K562 (cell line): Measurements from ENCODE around the gene SLC15A3. TPM values are rescaled to one million over a fixed set of nuclear protein-coding genes. Genes with fewer than 3 reads are reported as not detected.
A peak's percentile ranks its signal among the peaks of the same experiment; 100 is the strongest.

ENCODE experiments used
- DDX20 ChIP-seq: fragments of 450-650 bp; IDR thresholded peaks from 2 replicates; pipeline ENCODE4 v1.6.1; 2016; ENCODE audit warnings: missing genetic modification characterization, low read depth, mild to moderate bottlenecking, missing compliant biosample characterization, moderate library complexity
- EP400 ChIP-seq: fragments of 450-650 bp; IDR thresholded peaks from 2 replicates; pipeline ENCODE4 v1.6.1; 2017; ENCODE audit warnings: antibody characterized with exemption, mild to moderate bottlenecking, moderate library complexity
- HMGN3 ChIP-seq: IDR thresholded peaks from 2 replicates; pipeline ENCODE4 v1.6.1; 2011; ENCODE audit warnings: borderline replicate concordance, low read depth, mild to moderate bottlenecking, mixed read lengths, low read length; ENCODE audit not compliant: insufficient read length; ENCODE audit errors: extremely low read depth
- KAT7 ChIP-seq: sonication (generic); formaldehyde crosslinking; IDR thresholded peaks from 2 replicates; pipeline ENCODE4 v1.8.0; 2022; ENCODE audit warnings: missing genetic modification reagents, mild to moderate bottlenecking, borderline replicate concordance
- NONO ChIP-seq, 2 experiments: fragments of 200-400 bp in 1 of 2; fragments of 450-650 bp in 1 of 2; formaldehyde crosslinking in 1 of 2; IDR thresholded peaks; 2 replicates each; pipeline ENCODE4 v1.6.1; 2017; ENCODE audit warnings: low read depth in 2 of 2, mild to moderate bottlenecking in 2 of 2, moderate library complexity in 2 of 2, low read length in 1 of 2
- PCBP2 ChIP-seq: fragments of 200-400 bp; formaldehyde crosslinking; IDR thresholded peaks from 2 replicates; pipeline ENCODE4 v1.6.1; 2018; ENCODE audit warnings: low read length, low read depth, mild to moderate bottlenecking, moderate library complexity; ENCODE audit not compliant: poor library complexity, severe bottlenecking
- RNF2 ChIP-seq: sonication (generic); IDR thresholded peaks from 2 replicates; pipeline ENCODE4 v1.6.1; 2016
- ZNF431 ChIP-seq: sonication (generic); formaldehyde crosslinking; IDR thresholded peaks from 2 replicates; pipeline ENCODE4 v1.8.0; 2022; ENCODE audit warnings: mild to moderate bottlenecking, missing genetic modification reagents
- ZNF589 ChIP-seq: fragments of 200-800 bp; sonication (Bioruptor generic); IDR thresholded peaks from 2 replicates; pipeline ENCODE4 v1.6.1; 2016; ENCODE audit warnings: low read depth, missing genetic modification characterization, missing compliant biosample characterization
- ZSCAN29 ChIP-seq: fragments of 450-650 bp; IDR thresholded peaks from 2 replicates; pipeline ENCODE4 v1.6.1; 2017
- polyA plus RNA-seq, 8 experiments: library from polyadenylated mRNA; depleted of rRNA in 4 of 8; stranded (reverse) in 5 of 8; unstranded in 3 of 8; fragments of >200 nt; fragmentation: Nextera tagmentation in 2 of 8; fragmentation: Illumina TruSeq in 1 of 8; extraction: Ambion mirVana in 2 of 8; extraction: Trizol in 1 of 8; gene quantifications; 2 replicates each; pipeline versions ENCODE4 v1.2.1 to v1.2.3, GENCODE V29; 2011 to 2014; ENCODE audit warnings: inconsistent platforms in 1 of 8, missing spikeins in 1 of 8
- total RNA-seq, 7 experiments: library from RNA; depleted of rRNA in 6 of 7; stranded (reverse); fragments of >200 nt in 6 of 7; fragmentation: Illumina TruSeq in 2 of 7; extraction: Trizol in 2 of 7; gene quantifications; 2 replicates each; pipeline versions ENCODE4 v1.2.1 to v1.2.3, GENCODE V29; 2011 to 2021; ENCODE audit warnings: low replicate concordance in 1 of 7
- TF ChIP-seq, protein P1 (sequence below), 2 experiments: IDR thresholded peaks; 2 replicates each; pipeline ENCODE4 v1.6.1; 2012; ENCODE audit warnings: improper control_type of control experiment in 2 of 2, low read depth in 2 of 2, low read length in 2 of 2, borderline replicate concordance in 1 of 2
- TF ChIP-seq, protein P2 (sequence below), 2 experiments: IDR thresholded peaks; 2 replicates each; pipeline ENCODE4 v1.6.1; 2011; ENCODE audit warnings: borderline replicate concordance in 1 of 2, control low read depth in 1 of 2, low read depth in 1 of 2, low read length in 1 of 2, mild to moderate bottlenecking in 1 of 2, mixed read lengths in 1 of 2, moderate library complexity in 1 of 2; ENCODE audit not compliant: insufficient read depth in 1 of 2, insufficient read length in 1 of 2, poor library complexity in 1 of 2, severe bottlenecking in 1 of 2; ENCODE audit errors: extremely low read depth in 1 of 2
- TF ChIP-seq, protein P3 (sequence below): fragments of 250-450 bp; sonication (Bioruptor Pico); IDR thresholded peaks from 2 replicates; pipeline ENCODE4 v1.9.0; 2021; ENCODE audit warnings: mild to moderate bottlenecking, inconsistent platforms
- TF ChIP-seq, protein P4 (sequence below): fragments of 450-650 bp; IDR thresholded peaks from 2 replicates; pipeline ENCODE4 v1.6.1; 2016; ENCODE audit warnings: missing biosample characterization, missing genetic modification characterization
- TF ChIP-seq, protein P5 (sequence below): sonication (generic); formaldehyde crosslinking; IDR thresholded peaks from 2 replicates; pipeline ENCODE4 v1.4.0; 2020; ENCODE audit warnings: mild to moderate bottlenecking, missing genetic modification reagents

SLC15A3 gene
- total and polyA plus RNA-seq, 9 of the 15 experiments (the other 6 are each of a cell fraction or from before 2014, with no cell fraction given), result 0.07 to 0.27 TPM; not detected in 7

DNA sequence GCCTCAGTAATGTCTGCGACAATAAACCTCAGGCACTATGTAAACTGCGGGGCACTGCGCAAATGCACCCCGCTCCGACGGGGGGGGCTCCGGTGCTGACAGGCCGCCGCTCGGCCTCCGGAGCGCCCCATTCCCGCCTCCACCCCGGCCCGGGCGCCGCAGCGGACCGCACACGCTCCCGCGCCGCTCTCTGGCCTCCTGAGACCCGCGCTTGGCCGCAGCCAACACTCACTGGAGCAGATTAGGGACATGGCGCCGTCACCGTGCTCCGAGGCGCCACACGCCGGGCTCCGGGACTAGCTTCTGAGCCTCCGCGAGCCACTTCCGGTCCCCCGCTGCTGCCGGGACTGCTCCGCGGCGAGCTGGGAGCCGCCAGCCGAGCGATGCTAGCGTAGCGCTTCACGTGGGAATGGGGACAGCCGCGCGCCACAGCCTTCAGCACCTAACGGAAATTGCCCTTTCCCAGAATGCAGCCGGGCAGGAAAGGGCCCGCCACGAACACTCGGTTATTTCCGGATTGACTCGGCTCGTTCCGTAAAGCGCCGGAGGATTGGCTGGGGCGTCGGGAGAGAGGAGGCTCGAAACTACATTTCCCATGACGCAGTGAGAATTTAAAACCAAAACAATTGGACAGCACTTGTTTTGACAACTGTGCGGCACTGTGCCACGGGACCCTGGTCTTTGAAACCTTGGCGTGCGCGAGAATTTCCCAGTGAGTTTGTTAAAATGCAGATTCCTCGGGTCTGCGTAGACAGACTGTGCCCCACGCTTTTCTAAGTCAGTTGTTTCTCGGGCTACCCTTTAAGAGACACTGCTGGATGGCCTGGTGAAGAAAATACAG, 45.6 kb downstream of the SLC15A3 start, which contains the start of gene PRPF19 (continued):
- TF ChIP-seq, protein P1, sequence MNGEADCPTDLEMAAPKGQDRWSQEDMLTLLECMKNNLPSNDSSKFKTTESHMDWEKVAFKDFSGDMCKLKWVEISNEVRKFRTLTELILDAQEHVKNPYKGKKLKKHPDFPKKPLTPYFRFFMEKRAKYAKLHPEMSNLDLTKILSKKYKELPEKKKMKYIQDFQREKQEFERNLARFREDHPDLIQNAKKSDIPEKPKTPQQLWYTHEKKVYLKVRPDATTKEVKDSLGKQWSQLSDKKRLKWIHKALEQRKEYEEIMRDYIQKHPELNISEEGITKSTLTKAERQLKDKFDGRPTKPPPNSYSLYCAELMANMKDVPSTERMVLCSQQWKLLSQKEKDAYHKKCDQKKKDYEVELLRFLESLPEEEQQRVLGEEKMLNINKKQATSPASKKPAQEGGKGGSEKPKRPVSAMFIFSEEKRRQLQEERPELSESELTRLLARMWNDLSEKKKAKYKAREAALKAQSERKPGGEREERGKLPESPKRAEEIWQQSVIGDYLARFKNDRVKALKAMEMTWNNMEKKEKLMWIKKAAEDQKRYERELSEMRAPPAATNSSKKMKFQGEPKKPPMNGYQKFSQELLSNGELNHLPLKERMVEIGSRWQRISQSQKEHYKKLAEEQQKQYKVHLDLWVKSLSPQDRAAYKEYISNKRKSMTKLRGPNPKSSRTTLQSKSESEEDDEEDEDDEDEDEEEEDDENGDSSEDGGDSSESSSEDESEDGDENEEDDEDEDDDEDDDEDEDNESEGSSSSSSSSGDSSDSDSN (IDR thresholded peaks at IDR 0.05; ENCODE audit: borderline replicate concordance in 1 of 2, low read depth in 2 of 2, low read length in 2 of 2), result peak; percentile 60 to 86; a peak in 2 of 4 replicates
- TF ChIP-seq, protein P2, sequence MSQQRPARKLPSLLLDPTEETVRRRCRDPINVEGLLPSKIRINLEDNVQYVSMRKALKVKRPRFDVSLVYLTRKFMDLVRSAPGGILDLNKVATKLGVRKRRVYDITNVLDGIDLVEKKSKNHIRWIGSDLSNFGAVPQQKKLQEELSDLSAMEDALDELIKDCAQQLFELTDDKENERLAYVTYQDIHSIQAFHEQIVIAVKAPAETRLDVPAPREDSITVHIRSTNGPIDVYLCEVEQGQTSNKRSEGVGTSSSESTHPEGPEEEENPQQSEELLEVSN (IDR thresholded peaks at IDR 0.05; ENCODE audit: borderline replicate concordance in 1 of 2, extremely low read depth in 1 of 2, insufficient read depth in 1 of 2, insufficient read length in 1 of 2, low read depth in 1 of 2, low read length in 1 of 2, poor library complexity in 1 of 2, severe bottlenecking in 1 of 2), result peak; percentile 72 to 77
- TF ChIP-seq, protein P3, sequence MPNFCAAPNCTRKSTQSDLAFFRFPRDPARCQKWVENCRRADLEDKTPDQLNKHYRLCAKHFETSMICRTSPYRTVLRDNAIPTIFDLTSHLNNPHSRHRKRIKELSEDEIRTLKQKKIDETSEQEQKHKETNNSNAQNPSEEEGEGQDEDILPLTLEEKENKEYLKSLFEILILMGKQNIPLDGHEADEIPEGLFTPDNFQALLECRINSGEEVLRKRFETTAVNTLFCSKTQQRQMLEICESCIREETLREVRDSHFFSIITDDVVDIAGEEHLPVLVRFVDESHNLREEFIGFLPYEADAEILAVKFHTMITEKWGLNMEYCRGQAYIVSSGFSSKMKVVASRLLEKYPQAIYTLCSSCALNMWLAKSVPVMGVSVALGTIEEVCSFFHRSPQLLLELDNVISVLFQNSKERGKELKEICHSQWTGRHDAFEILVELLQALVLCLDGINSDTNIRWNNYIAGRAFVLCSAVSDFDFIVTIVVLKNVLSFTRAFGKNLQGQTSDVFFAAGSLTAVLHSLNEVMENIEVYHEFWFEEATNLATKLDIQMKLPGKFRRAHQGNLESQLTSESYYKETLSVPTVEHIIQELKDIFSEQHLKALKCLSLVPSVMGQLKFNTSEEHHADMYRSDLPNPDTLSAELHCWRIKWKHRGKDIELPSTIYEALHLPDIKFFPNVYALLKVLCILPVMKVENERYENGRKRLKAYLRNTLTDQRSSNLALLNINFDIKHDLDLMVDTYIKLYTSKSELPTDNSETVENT (CRISPR knock-in tag), result 0 out of 2 replicates have a peak, but pooled peaks have one; percentile 47
- TF ChIP-seq PCBP2 (no peak), NONO (IDR thresholded peaks at IDR 0.05; ENCODE audit: low read depth in 2 of 2, low read length in 1 of 2) (peak in 1 of 2 experiments; percentile 52; a peak in 1 of 4 replicates), ZSCAN29 (peak; percentile 97), DDX20 (tag) (no peak), HMGN3 (no peak), ZNF431 (CRISPR knock-in tag) (peak; percentile 78; the same call in 1 of the 2 replicates), EP400 (peak; percentile 95), KAT7 (CRISPR knock-in tag) (no peak), RNF2 (peak; percentile 19; the same call in 1 of the 2 replicates), ZNF589 (no peak)
- TF ChIP-seq, protein P4, sequence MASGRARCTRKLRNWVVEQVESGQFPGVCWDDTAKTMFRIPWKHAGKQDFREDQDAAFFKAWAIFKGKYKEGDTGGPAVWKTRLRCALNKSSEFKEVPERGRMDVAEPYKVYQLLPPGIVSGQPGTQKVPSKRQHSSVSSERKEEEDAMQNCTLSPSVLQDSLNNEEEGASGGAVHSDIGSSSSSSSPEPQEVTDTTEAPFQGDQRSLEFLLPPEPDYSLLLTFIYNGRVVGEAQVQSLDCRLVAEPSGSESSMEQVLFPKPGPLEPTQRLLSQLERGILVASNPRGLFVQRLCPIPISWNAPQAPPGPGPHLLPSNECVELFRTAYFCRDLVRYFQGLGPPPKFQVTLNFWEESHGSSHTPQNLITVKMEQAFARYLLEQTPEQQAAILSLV (tag), result no peak
- TF ChIP-seq, protein P5, sequence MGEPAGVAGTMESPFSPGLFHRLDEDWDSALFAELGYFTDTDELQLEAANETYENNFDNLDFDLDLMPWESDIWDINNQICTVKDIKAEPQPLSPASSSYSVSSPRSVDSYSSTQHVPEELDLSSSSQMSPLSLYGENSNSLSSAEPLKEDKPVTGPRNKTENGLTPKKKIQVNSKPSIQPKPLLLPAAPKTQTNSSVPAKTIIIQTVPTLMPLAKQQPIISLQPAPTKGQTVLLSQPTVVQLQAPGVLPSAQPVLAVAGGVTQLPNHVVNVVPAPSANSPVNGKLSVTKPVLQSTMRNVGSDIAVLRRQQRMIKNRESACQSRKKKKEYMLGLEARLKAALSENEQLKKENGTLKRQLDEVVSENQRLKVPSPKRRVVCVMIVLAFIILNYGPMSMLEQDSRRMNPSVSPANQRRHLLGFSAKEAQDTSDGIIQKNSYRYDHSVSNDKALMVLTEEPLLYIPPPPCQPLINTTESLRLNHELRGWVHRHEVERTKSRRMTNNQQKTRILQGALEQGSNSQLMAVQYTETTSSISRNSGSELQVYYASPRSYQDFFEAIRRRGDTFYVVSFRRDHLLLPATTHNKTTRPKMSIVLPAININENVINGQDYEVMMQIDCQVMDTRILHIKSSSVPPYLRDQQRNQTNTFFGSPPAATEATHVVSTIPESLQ, result peak; percentile 87; the same call in 1 of the 2 replicates
